ENCODE measurements around the gene MLIP.

MLIP gene

GRCh38 chr6:54097753-54098152 lies 13.5 kb upstream of the MLIP start:
- no peak for DNase-seq (ENCODE audit: low read depth)

- no peak for DNase-seq (ENCODE audit: low read depth)
These were observed 12.7 kb upstream of the MLIP start for GRCh38 chr6:54098450-54099044.

GRCh38 chr6:54099225-54099624 lies 12.0 kb upstream of the MLIP start:
- DNase-seq (ENCODE audit: low read depth): no peak

- no peak for DNase-seq (ENCODE audit: low read depth)
These were observed 10.7 kb upstream of the MLIP start for GRCh38 chr6:54100411-54101006.

GRCh38 chr6:54102238-54102637 lies 9.0 kb upstream of the MLIP start:
- DNase-seq (ENCODE audit: low read depth): no peak

GRCh38 chr6:54103497-54103896 lies 7.7 kb upstream of the MLIP start:
- no peak for DNase-seq (ENCODE audit: low read depth)

- no peak for DNase-seq (ENCODE audit: low read depth)
These were observed 4.5 kb upstream of the MLIP start for GRCh38 chr6:54106727-54107126.

GRCh38 chr6:54107470-54108090 lies 3.7 kb upstream of the MLIP start:
- no peak for DNase-seq (ENCODE audit: low read depth)

- no peak for DNase-seq (ENCODE audit: low read depth)
These were observed 3.0 kb upstream of the MLIP start for GRCh38 chr6:54108271-54108670.

GRCh38 chr6:54109586-54109985 lies 1.7 kb upstream of the MLIP start:
- no peak for DNase-seq (ENCODE audit: low read depth)

GRCh38 chr6:54112151-54112650 lies 958 bp downstream of the MLIP start:
- DNase-seq (ENCODE audit: low read depth): no peak

GRCh38 chr6:54114991-54115390 lies 3.7 kb downstream of the MLIP start:
- DNase-seq (ENCODE audit: low read depth): no peak

- no peak for DNase-seq (ENCODE audit: low read depth)
These were observed 4.7 kb downstream of the MLIP start for GRCh38 chr6:54115966-54116365.

- no peak for DNase-seq (ENCODE audit: low read depth)
These were observed 6.9 kb downstream of the MLIP start for GRCh38 chr6:54118117-54118516.

GRCh38 chr6:54125493-54125892 lies 14.2 kb downstream of the MLIP start:
- DNase-seq (ENCODE audit: low read depth): no peak

- no peak for DNase-seq (ENCODE audit: low read depth)
These were observed 18.9 kb downstream of the MLIP start for GRCh38 chr6:54130179-54130578.

GRCh38 chr6:54132587-54132986 lies 21.3 kb downstream of the MLIP start:
- no peak for DNase-seq (ENCODE audit: low read depth)

- no peak for DNase-seq (ENCODE audit: low read depth)
These were observed 21.9 kb downstream of the MLIP start for GRCh38 chr6:54133186-54133585.

- DNase-seq (ENCODE audit: low read depth): no peak
These were observed 23.7 kb downstream of the MLIP start for GRCh38 chr6:54134935-54135334.

- no peak for DNase-seq (ENCODE audit: low read depth)
These were observed 24.6 kb downstream of the MLIP start for GRCh38 chr6:54135665-54136369.

GRCh38 chr6:54138795-54139194 lies 27.6 kb downstream of the MLIP start:
- no peak for DNase-seq (ENCODE audit: low read depth)

GRCh38 chr6:54140811-54141210 lies 29.6 kb downstream of the MLIP start:
- no peak for DNase-seq (ENCODE audit: low read depth)

Measured in stimulated activated CD8-positive, alpha-beta memory T cell treated with anti-CD3 and anti-CD28 coated beads, Interleukin-12 subunit alpha, Interleukin-12 subunit beta, amount 100 ng/mL, for 4 hours (primary cell).